Frontal cortex (tissue), 4 donors: Measurements from ENCODE around the gene OPN5. TPM values are rescaled to one million over a fixed set of nuclear protein-coding genes. Genes with fewer than 3 reads are reported as not detected.
"Not testable (repeated sequence)": the region's sequence is repeated elsewhere in the genome, so short reads cannot be mapped to it uniquely, and the experiment has no call there.

Source experiments
- DNase-seq, 2 donors: peaks; one replicate each; pipeline ENCODE4 v3.0.0; 2012; ENCODE audit warnings: low spot score in 2 of 2
- FAIRE-seq: peaks from 2 replicates; lab custom pipeline; 2012; peaks lifted over from hg19 to GRCh38; lab: Jason Lieb, UNC
- total RNA-seq: library from RNA; depleted of rRNA; stranded (reverse); fragments of >200 nt; gene quantifications from one replicate; pipeline ENCODE4 v1.2.3, GENCODE V29; 2014
- donor health status: control.
- donor health status: control.
- donor health status: control.

The OPN5 gene, protein sequence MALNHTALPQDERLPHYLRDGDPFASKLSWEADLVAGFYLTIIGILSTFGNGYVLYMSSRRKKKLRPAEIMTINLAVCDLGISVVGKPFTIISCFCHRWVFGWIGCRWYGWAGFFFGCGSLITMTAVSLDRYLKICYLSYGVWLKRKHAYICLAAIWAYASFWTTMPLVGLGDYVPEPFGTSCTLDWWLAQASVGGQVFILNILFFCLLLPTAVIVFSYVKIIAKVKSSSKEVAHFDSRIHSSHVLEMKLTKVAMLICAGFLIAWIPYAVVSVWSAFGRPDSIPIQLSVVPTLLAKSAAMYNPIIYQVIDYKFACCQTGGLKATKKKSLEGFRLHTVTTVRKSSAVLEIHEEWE
- total RNA-seq: not detected

DNA sequence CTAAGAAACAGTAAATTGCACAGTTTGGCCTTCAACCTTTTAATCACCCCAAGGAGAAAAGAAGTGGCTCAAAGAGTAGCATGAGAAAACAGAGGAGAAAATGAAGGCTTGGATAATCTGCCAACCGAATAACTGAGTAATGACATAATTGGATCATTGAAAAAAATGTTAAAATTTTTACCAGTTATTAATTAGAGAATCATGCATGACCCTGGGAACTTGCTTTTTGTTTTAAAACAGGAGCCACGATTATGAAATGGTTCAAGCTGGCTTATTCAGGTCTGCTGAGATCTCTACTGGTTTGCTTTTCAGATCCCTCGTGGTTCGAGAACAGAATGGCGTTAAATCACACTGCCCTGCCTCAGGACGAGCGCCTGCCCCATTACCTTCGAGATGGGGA lies at the start of gene OPN5:
OPN5 (plus strand) TSS at position 301 of the 400 bp plus-strand sequence; CDS start at position 336, 35 bp downstream.
- no peak for FAIRE-seq
- no peak for DNase-seq

DNA sequence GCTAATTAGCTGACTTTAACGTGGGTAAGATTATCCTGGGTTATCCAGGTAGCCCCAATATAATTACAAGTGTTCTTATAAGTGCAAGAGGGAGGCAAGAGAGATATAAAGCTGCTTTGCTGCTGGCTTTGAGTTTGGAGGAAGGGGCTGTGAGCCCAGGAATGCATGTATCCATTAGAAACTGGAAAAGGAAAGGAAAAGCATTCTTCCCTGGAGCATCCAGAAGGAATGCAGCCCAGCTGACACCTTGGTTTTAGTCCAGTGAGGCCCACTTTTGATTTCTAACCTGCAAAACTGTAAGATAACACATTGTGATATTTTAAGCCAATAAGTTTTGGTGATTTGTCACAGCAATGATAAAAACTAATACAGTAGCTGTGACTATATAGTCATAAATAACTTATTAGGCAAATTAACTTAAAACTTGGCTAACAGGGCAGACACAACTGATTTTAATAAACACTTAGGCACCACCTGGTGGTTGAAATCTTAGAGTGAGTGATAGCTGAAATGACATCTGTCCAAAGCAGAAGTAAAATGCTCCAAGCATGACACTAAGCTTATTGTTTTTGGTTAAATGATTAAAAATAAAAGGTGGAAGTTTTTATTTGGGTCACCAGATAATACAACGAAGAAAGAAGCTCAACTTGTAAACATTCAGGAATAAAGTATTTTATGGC lies 47.8 kb upstream of the OPN5 start:
- FAIRE-seq (no peak), DNase-seq (no peak)

DNA sequence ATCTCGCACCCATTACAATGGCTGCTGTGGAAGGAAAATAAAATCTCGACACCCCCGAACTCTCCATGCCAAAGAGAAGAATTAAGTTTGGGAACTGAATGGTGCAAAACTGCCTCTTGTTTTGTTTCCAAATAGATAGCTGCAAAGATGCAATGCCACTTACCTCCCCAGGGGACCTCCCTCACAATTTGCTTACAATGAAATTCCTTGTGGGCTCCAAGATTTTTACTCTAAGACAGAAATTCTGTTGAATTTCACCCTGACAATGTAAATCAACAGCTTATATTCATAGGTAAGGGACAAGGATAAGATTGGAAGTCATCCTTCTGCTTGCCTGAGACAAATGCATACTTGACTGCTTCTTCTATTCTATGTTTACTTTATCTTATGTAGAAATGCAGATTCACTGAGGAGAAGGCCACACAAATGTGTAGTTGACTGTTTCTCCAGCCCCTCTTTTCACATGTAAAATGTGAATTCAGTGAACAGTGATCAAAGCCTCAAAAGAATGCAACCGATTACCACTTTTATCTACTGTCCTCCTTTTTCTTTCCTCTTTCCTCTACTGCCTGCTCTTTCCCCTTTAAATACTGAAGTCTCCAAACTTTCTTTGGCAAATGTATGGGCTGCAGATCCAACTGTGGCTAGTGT lies 46.9 kb upstream of the OPN5 start:
- no peak for DNase-seq

DNA sequence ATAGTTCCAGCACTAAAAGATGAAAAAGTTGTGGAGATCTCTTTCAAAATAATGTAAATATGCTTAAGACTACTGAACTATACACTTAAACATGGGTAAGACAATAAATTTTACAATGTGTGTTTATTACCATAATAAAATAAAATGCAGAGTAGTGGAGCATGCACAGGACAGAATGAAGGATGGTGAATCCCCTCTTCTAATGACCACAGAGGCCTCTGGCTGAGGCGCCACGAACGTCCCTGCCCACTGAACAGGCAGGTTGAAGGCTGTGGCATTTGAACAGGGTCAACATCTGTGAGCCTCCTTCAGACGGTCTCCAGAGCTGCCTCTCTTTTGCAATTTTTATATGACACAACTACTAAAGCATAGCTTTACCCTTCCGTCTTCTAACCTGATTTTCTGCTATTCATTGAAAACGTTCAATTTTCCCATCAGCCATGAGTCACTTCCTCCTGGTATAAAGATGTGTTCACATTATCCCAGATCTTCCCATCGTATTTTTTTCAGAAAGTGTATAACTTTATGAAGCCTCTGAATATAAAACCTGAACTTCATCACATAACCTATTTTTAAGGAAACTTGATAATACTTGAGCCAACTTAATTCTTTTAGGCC lies 45.6 kb upstream of the OPN5 start:
- DNase-seq (no peak), FAIRE-seq (no peak)

More for the DNA sequence above, 46.9 kb upstream of the OPN5 start:
- FAIRE-seq: no peak

DNA sequence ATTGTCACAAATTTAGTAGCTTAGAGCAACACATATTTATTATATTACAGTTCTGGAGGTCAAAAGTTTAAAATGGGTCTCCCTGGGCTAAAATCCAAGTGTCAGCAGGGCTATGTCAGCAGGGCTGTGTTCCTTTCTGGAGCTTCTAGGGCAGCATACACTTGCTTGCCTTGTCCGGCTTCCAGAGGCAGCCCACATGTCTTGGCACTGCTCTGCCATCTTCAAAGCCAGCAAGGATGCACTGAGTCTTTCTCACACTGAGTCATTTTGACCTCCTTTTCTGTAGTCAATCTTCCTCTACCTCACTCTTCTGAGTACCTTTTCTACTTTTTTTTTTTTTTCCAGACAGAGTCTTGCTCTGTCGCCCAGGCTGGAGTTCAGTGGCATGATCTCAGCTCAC lies 44.4 kb upstream of the OPN5 start:
- FAIRE-seq: no peak
- no peak for DNase-seq

DNA sequence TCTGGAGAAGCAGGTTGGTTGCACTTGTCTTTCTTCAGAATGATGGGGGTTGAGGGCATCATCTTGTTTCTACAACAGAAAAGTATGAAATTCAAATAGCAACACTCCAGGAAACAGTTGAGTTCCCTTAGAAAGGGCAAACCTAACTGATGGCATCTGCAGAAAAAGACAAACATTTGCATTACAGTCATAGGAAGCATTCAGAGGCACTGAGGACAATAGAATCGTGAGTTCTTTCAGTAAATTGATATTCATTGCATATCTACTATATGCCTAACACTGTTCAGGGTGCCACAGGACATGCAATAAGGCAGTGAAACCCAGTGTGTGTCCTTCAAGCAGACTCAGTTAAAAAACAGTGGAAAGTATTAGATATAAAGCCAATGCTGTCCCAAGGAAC lies 41.1 kb upstream of the OPN5 start:
- FAIRE-seq: no peak
- no peak for DNase-seq

DNA sequence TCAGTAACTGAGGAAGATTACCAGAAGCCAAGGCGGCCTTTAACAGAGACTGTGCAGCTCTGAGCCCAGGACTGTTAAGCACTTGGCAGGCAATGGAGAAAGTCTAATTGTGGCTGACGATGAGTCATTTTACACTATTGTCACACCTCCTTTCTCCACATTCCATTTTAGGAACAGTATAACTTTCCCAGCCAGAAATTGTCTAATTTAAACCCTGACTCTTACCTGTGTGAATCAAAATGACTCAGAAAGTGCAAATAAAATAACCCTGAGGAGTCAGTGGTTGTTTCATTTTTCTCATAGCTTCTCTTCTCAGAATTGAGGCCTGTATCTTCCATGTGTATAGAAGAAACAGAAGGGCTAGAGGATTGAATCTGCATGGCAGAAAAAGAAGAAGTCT lies 40.0 kb upstream of the OPN5 start:
- FAIRE-seq (no peak), DNase-seq (peak in 1 of 2 donors; percentile 22)

DNA sequence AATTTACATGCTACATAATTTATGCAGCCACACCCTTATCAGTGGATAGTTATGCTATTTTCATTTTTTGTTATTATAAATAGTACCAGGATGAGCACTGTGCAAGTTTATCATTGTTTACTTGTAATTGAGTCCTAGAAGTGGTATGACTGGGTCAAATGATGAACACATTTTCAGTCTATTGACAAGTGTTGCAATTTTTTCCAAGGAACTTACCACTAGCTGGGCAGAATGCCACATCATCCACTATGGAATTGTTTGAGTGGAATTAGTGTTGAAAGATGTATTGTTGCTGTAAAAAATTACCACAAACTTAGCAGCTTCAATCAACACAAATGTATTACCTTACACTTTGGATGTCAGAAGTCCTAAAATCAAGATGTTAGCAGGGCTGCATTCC lies 38.1 kb upstream of the OPN5 start:
- DNase-seq: no peak
- FAIRE-seq: no peak

DNA sequence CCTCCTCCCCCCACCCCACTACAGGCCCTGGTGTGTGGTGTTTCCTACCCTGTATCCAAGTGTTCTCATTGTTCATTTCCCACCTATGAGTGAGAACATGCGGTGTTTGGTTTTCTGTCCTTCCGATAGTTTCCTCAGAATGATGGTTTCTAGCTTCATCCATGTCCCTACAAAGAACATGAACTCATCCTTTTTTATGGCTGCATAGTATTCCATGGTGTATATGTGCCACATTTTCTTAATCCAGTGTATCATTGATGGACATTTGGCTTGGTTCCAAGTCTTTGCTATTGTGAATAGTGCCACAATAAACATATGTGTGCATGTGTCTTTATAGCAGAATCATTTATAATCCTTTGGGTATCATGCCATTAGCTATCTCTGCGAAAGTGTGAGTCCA lies 36.6 kb upstream of the OPN5 start:
- not testable (repeated sequence) for FAIRE-seq

DNA sequence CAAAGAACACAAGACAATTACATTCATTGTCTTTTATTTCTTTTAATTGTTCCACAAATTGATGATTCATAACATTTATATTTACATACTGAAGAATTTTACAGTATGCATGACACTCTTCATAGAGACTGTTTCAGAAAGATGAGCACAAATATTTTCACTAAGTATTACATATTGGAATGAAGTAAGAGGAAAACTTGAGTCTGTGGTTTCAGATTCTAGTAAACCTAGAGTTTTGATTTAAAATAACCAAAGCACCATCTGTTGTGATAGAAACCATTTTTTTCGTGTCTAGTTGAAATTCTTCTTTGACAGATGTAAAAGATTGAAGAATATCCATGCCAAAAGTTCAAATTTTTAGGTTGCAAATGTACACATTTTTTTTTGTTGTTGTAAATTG lies 32.1 kb upstream of the OPN5 start:
- no peak for FAIRE-seq
- DNase-seq: no peak

More for the DNA sequence above, 36.6 kb upstream of the OPN5 start:
- not testable (repeated sequence) for DNase-seq

DNA sequence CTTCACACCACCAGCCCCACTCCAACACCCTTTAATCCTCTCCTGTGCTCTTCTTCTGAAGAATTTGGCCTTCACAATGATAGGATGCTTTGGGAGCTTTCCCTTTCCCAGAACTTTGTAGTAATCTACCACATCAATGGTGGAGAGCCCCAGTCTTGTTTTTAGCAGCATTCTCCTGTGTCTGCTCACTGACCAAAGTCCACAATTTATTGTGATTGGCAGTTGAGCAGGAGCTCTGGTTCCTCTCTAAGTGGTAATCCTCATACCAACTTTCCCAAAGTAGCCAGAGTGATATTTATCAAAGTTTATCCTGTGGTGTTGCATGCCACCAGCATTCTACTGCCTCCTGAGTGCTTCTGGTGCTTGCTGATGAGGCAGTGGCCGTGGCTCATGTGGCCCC lies 29.0 kb upstream of the OPN5 start:
- no peak for DNase-seq
- no peak for FAIRE-seq

DNA sequence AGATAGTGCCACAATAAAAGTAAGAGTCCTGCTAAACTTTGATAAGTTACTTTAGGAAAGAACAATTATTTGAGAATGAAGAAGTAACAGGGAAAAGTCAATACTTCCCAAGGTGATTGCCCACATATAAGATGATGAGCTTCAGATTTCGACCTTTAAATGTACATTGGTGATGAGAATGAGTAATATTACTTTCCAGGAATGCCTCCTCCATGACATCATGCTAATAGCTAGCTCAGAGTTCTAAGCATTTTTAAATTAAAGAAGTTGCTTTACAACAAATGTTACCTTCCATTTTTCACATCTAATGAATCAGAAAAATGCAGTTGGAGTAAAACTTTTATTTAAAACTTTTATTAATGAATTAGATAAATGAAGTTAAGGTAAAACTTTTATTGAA lies 22.5 kb upstream of the OPN5 start:
- DNase-seq (no peak), FAIRE-seq (peak; percentile 30)

DNA sequence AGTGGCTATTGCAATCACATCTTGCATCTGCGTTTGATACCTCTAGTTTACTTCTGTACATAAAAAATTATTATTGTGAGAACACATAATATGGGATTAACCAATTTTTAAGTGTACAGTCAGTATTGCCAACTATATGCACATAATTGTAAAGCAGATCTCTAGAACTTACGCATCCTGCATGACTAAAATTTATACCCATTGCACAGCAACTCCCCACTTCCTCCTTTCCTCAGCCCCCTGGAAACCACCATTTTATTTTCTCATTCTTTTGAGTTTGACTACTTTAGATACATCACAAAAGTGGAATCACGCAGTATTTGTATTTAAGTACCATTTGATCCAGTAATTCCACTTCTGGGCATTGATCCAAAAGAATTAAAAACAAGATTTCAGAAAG lies 19.3 kb upstream of the OPN5 start:
- DNase-seq (no peak), FAIRE-seq (no peak)

DNA sequence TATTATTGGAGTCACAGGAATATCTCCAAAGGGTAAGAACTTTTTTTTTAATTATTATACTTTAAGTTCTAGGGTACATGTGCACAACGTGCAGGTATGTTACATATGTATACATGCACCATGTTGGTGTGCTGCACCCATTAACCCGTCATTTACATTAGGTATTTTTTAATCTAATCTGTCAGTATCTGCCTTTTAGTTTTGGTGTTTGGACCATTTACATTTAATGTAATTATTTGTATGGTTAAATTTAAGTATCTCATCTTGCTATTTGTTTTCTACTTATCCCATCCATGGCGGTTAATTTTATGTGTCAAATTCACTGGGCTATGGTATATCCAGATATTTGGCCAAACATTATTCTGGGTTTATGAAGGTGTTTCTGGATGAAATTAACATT lies 15.4 kb upstream of the OPN5 start:
- FAIRE-seq (no peak), DNase-seq (no peak)

DNA sequence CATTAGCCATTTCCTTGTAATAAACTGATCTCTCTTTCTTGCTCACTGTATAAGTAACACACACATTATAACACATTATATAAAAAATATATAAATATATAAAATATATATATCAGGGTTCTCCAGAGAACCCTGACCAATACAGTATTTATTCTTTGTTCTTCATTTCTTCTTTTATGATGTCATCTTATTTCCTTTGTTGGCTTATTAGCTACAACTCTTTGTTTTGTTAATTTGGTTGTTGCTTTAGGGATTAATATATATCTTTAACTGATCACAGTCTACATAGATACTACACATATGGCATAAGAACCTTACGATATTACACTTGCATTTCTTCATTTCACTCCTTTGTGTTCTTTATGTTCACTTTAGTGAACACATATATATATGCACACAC lies 14.7 kb upstream of the OPN5 start:
- no peak for FAIRE-seq
- DNase-seq: no peak

DNA sequence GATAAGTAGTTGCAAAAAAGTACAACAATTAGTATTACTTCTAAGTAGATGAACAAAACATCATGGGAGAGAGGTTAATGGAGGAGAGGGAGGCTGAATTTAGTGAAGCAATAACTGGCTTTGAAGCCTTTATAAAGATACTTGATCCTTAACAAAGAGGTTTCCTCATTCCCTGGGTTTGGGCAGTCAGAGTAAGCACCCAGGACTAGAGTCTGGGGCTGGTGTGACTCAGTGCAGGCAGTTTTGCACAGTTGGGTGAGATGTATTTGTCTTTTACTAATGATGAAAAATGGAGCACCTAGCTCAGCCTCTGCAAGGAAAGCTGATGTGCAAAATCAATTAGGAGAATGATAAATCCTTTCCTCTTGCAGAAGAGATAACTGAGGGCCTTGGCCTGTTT lies 11.8 kb upstream of the OPN5 start:
- FAIRE-seq (no peak), DNase-seq (no peak)

DNA sequence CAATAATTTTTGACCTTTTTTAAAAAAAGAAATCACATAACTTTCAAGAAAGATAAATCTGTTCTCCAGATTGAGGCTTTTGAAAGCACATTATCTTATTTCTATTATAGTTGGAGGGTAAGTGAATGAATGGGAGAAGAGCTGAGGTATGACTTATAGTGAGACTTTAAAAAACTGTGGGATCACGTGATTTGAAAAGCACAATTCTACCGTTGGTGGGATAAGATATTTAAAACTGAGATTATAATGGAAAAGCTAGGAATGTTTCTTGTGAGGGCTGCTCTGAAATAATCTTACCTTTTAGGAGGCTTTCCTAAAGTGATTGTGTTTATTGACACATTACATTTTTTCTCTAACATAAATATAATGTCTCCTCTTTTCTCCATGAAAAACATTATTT lies 9.5 kb upstream of the OPN5 start:
- FAIRE-seq (no peak), DNase-seq (no peak)

DNA sequence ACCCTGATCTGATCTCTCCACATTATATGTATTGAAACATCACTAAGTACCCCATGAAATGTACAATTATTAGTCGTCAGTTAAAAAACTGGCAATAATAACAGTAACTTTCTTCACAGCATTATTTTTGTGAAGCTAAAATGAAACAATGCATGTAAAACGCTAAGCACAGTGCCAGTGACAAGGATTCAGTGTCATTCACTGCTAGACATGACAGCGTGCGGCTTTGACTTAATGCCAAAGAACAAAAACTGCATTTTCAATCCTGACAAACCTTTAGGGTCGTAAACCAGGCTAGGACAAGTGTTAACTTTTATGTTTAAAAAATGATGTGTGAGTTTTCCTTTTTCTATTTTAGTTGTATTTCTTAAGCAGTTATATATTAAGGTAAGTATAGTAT lies 8.8 kb upstream of the OPN5 start:
- DNase-seq (no peak), FAIRE-seq (peak; percentile 8)

DNA sequence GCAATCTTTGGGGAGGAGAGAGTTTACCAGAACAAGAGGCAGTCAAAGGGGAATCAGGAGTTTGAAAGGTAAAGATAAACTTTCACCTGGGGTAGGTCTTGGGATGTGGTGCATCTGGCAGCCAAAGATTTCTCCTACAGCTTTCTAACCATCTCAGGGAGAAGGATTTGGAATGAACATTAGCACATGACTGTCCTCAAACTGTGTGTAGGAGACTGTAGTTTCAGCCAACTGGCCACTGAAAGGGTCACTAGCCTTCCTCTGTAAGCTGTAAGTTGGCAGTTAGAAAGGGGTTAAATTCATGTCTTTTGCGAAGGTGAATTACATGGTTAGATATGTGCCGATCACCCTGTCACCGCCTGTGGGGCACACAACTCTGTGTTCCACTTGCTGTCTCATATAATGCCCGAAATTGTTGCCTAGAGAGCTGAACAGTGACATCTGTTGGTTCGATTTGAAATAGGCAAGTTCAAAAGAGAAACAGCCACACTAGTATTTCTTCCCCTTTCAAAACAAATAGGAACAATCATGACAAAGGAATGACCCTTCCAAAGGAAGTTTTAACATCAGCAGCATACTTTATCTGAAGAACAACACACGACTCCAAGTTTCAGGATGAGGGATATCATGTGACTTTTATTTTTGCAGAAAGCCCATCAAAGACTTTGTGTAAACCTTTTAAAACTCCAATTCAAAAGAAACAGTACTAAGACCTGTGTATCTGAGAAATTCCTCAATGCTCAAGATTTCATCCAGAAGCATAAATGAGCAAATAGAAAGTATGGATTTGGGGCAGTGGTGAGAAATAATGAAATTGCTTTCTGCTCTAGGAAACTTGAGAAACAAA lies 1.1 kb upstream of the OPN5 start:
- DNase-seq (peak; percentile 10 to 37), FAIRE-seq (peak; percentile 62)

DNA sequence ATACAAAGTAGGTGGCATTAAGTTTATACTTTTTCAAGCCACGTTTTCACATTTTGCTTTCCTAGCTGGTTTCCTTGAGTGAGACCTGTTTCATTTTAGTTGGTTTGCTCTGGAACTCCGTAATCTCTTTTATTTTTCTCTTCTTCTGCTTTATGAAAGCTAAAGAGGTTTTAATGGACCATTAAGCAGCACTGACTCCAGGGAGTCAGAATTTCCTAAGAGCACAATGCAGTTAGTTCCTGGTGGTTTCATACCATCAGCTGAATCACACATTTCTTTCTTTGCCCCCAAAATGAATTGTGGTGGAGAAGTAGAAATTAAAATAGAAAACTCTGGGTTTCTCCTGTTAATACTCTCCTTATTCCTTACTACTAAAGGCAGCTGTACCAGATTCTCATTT lies 3.4 kb downstream of the OPN5 start:
- FAIRE-seq: no peak
- no peak for DNase-seq
